Neural cell (in vitro differentiated cells): ENCODE data around the gene ALOX5. TPM values are rescaled to one million over a fixed set of nuclear protein-coding genes. Genes with fewer than 3 reads are reported as not detected.
"Not testable (repeated sequence)": the region's sequence is repeated elsewhere in the genome, so short reads cannot be mapped to it uniquely, and the experiment has no call there.

Experiments
- H2AFZ ChIP-seq: fragments of 200-600, 300-800 bp; sonication (generic), shearing (Covaris generic); 2 replicates; pipeline ENCODE4 v1.6.0; 2014; ENCODE audit warnings: low read depth, mild to moderate bottlenecking, antibody characterized with exemption, low read length, moderate library complexity
- H3F3A ChIP-seq: fragments of 200-600 bp; shearing (Covaris generic); 2 replicates; pipeline ENCODE4 v1.6.1; 2016; ENCODE audit warnings: mild to moderate bottlenecking, moderate library complexity, mixed read lengths, antibody characterized with exemption, low read length; ENCODE audit not compliant: insufficient read depth, poor library complexity, severe bottlenecking
- H3K27ac ChIP-seq: fragments of 200-600, 300-800 bp; sonication (generic), shearing (Covaris generic); 2 replicates; pipeline ENCODE4 v1.5.1; 2014; ENCODE audit warnings: mild to moderate bottlenecking, low read length, moderate library complexity
- H3K27me3 ChIP-seq: fragments of 300-800, 200-600 bp; sonication (generic), shearing (Covaris generic); 2 replicates; pipeline ENCODE4 v1.6.0; 2014; ENCODE audit warnings: mild to moderate bottlenecking, low read depth, low read length, moderate library complexity; ENCODE audit not compliant: insufficient read depth
- H3K36me3 ChIP-seq: fragments of 300-800, 200-600 bp; sonication (generic), shearing (Covaris generic); 2 replicates; pipeline ENCODE4 v1.5.1; 2014; ENCODE audit warnings: mild to moderate bottlenecking, antibody characterized with exemption, low read length, moderate library complexity; ENCODE audit not compliant: insufficient read depth
- H3K4me2 ChIP-seq: fragments of 300-800, 200-600 bp; sonication (generic), shearing (Covaris generic); 2 replicates; pipeline ENCODE4 v1.6.0; 2014; ENCODE audit warnings: mild to moderate bottlenecking, low read length
- H3K4me3 ChIP-seq: fragments of 300-800, 200-600 bp; sonication (generic), shearing (Covaris generic); 2 replicates; pipeline ENCODE4 v1.5.1; 2014; ENCODE audit warnings: mild to moderate bottlenecking, low read length, moderate library complexity
- H3K79me2 ChIP-seq: fragments of 200-600 bp; shearing (Covaris generic); replicated peaks from 2 replicates; pipeline ENCODE4 v1.6.0; 2014; ENCODE audit warnings: mild to moderate bottlenecking, low read length, moderate library complexity; ENCODE audit not compliant: insufficient read depth
- H3K9ac ChIP-seq: fragments of 300-800, 200-600 bp; sonication (generic), shearing (Covaris generic); 2 replicates; pipeline ENCODE4 v1.6.1; 2016; ENCODE audit warnings: mild to moderate bottlenecking, low read length, mixed read lengths
- H3K9me2 ChIP-seq: fragments of 200-600 bp; shearing (Covaris generic); 2 replicates; pipeline ENCODE4 v1.6.1; 2016; ENCODE audit warnings: mild to moderate bottlenecking, low read length, mixed read lengths; ENCODE audit not compliant: insufficient read depth
- H3K9me3 ChIP-seq: fragments of 200-600, 300-800 bp; sonication (generic), shearing (Covaris generic); 2 replicates; pipeline ENCODE4 v1.6.1; 2016; ENCODE audit warnings: mild to moderate bottlenecking, mixed run types, low read length, moderate library complexity, mixed read lengths
- H4K20me1 ChIP-seq: fragments of 200-600 bp; shearing (Covaris generic); 2 replicates; pipeline ENCODE4 v1.6.1; 2016; ENCODE audit warnings: mild to moderate bottlenecking, mixed run types; ENCODE audit not compliant: insufficient read depth
- EP300 ChIP-seq: fragments of 450-650 bp; conservative IDR thresholded peaks from 2 replicates; pipeline ENCODE4 v1.6.1; 2014; ENCODE audit warnings: antibody characterized with exemption, mild to moderate bottlenecking, moderate library complexity; ENCODE audit not compliant: poor library complexity, severe bottlenecking
- EZH2 ChIP-seq: fragments of 200-600, 300-800 bp; shearing (Covaris generic), sonication (generic); IDR thresholded peaks from 2 replicates; pipeline ENCODE4 v1.6.1; 2014; ENCODE audit warnings: antibody characterized with exemption, low read length, borderline replicate concordance, mild to moderate bottlenecking; ENCODE audit not compliant: insufficient read depth, poor library complexity, severe bottlenecking
- MXI1 ChIP-seq: fragments of 450-650 bp; conservative IDR thresholded peaks from 2 replicates; pipeline ENCODE4 v1.6.1; 2014; ENCODE audit warnings: antibody characterized with exemption, mild to moderate bottlenecking; ENCODE audit not compliant: poor library complexity, severe bottlenecking
- POLR2AphosphoS5 ChIP-seq: IDR thresholded peaks from 2 replicates; pipeline ENCODE4 v1.6.1; 2012
- RAD21 ChIP-seq: fragments of 450-650 bp; conservative IDR thresholded peaks from 2 replicates; pipeline ENCODE4 v1.6.1; 2014; ENCODE audit warnings: antibody characterized with exemption, mild to moderate bottlenecking, moderate library complexity
- SMC3 ChIP-seq: fragments of 450-650 bp; conservative IDR thresholded peaks from 2 replicates; pipeline ENCODE4 v1.6.1; 2014; ENCODE audit warnings: antibody characterized with exemption, mild to moderate bottlenecking, moderate library complexity; ENCODE audit not compliant: poor library complexity
- TAF1 ChIP-seq: IDR thresholded peaks from 2 replicates; pipeline ENCODE4 v1.6.1; 2012; ENCODE audit warnings: low read depth
- polyA plus RNA-seq: library from polyadenylated mRNA; depleted of rRNA; stranded (reverse); fragments of >200 nt; gene quantifications from 2 replicates; pipeline ENCODE4 v1.2.3, GENCODE V29; 2014
- TF ChIP-seq, protein P1 (sequence below): fragments of 450-650 bp; IDR thresholded peaks from 2 replicates; pipeline ENCODE4 v1.5.1; 2014; ENCODE audit warnings: antibody characterized with exemption, mild to moderate bottlenecking, moderate library complexity; ENCODE audit not compliant: poor library complexity, severe bottlenecking
- TF ChIP-seq, protein P2 (sequence below): IDR thresholded peaks from 2 replicates; pipeline ENCODE4 v1.6.1; 2012; ENCODE audit warnings: borderline replicate concordance

Gene ALOX5
- polyA plus RNA-seq, 1 donor from 2014 or later = not detected

DNA sequence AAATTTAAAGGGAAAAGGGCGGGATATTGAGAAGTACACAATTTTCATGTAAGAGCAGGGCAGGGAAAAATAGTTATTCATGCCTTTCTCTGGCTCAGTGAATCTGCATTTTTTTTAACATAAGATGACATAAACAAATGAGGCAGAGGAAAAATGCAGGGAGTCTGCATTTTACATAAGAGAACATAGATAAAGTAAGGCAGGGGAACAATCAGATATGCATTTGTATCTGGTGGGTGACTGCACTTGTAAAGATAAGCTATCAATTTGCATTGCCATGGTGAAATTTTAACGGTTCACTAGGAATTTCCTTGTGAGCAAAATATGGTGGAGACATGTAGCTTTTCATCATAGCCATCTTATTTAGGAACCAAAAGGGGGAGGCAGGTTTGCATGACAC is 33.5 kb downstream of the ALOX5 start:
- no peaks in the 10 kb centered on the region for H4K20me1 ChIP-seq
- H3K27me3 ChIP-seq = no peaks in the 10 kb centered on the region
- no peaks in the 10 kb centered on the region for H3F3A ChIP-seq
- no peak overlapping the region for H3K9ac ChIP-seq
- H3K4me3 ChIP-seq = no peak overlapping the region
- TF ChIP-seq POLR2AphosphoS5 (no peak), RAD21 (no peak), EZH2 (no peak), TAF1 (no peak), MXI1 (no peak), SMC3 (no peak), EP300 (no peak)
- TF ChIP-seq, protein P1, sequence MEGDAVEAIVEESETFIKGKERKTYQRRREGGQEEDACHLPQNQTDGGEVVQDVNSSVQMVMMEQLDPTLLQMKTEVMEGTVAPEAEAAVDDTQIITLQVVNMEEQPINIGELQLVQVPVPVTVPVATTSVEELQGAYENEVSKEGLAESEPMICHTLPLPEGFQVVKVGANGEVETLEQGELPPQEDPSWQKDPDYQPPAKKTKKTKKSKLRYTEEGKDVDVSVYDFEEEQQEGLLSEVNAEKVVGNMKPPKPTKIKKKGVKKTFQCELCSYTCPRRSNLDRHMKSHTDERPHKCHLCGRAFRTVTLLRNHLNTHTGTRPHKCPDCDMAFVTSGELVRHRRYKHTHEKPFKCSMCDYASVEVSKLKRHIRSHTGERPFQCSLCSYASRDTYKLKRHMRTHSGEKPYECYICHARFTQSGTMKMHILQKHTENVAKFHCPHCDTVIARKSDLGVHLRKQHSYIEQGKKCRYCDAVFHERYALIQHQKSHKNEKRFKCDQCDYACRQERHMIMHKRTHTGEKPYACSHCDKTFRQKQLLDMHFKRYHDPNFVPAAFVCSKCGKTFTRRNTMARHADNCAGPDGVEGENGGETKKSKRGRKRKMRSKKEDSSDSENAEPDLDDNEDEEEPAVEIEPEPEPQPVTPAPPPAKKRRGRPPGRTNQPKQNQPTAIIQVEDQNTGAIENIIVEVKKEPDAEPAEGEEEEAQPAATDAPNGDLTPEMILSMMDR = no peak
- TF ChIP-seq, protein P2, sequence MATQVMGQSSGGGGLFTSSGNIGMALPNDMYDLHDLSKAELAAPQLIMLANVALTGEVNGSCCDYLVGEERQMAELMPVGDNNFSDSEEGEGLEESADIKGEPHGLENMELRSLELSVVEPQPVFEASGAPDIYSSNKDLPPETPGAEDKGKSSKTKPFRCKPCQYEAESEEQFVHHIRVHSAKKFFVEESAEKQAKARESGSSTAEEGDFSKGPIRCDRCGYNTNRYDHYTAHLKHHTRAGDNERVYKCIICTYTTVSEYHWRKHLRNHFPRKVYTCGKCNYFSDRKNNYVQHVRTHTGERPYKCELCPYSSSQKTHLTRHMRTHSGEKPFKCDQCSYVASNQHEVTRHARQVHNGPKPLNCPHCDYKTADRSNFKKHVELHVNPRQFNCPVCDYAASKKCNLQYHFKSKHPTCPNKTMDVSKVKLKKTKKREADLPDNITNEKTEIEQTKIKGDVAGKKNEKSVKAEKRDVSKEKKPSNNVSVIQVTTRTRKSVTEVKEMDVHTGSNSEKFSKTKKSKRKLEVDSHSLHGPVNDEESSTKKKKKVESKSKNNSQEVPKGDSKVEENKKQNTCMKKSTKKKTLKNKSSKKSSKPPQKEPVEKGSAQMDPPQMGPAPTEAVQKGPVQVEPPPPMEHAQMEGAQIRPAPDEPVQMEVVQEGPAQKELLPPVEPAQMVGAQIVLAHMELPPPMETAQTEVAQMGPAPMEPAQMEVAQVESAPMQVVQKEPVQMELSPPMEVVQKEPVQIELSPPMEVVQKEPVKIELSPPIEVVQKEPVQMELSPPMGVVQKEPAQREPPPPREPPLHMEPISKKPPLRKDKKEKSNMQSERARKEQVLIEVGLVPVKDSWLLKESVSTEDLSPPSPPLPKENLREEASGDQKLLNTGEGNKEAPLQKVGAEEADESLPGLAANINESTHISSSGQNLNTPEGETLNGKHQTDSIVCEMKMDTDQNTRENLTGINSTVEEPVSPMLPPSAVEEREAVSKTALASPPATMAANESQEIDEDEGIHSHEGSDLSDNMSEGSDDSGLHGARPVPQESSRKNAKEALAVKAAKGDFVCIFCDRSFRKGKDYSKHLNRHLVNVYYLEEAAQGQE = no peak
- no peak overlapping the region for H3K27ac ChIP-seq
- no peak overlapping the region for H2AFZ ChIP-seq
- no peak overlapping the region for H3K4me2 ChIP-seq
- H3K36me3 ChIP-seq = no peaks in the 10 kb centered on the region
- no peaks in the 10 kb centered on the region for H3K9me3 ChIP-seq
- H3K9me2 ChIP-seq = no peaks in the 10 kb centered on the region
- H3K79me2 ChIP-seq = no peaks in the 10 kb centered on the region

DNA sequence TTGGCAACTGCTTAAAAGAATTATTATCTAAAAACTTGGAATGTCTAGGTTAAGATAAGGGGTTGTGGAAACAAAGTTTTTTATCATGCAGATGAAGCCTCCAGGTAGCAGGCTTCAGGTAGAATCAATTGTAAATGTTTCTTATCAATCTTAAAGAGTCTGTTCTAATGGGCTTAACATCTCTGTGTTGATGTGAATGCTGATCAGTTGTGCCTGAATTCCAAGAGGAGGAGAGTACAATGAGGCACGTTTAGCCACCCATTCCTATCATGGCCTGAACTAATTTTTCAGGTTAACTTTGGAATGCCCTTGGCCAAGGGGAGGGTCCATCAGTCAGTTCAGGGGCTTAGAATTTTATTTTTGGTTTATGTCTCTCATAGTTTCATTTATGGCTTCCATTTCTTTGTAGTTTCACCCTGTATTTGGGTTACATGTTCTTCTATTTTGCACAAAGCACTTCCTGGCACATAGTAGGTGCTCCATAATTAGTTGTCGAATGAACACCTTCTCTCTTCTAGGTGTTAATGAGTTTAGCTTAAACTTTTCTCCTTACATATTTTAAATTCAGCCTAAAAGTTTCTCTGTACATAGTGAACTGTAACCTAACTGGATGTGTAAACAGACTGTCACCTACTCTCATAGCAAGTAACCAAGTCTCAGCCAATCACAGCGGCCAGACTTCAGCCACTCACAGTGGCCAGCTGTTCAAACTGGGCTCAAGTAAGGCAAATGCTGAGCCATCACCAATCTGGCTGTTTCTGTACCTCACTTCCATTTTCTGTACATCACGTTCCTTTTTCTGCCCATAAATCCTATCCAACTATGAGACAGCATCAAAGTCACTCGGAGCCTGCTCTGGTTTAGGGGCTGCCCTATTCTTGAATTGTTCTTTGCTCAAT is 34.7 kb downstream of the ALOX5 start:
- Histone ChIP-seq H3K4me3 (no peak overlapping the region), H3K4me2 (no peak overlapping the region), H4K20me1 (no peaks in the 10 kb centered on the region), H3K27ac (no peak overlapping the region), H3K9ac (no peak overlapping the region), H3F3A (no peaks in the 10 kb centered on the region), H3K9me3 (no peaks in the 10 kb centered on the region), H2AFZ (no peak overlapping the region), H3K9me2 (no peaks in the 10 kb centered on the region), H3K27me3 (no peaks in the 10 kb centered on the region), H3K36me3 (no peaks in the 10 kb centered on the region), H3K79me2 (no peaks in the 10 kb centered on the region)
- TF ChIP-seq TAF1 (no peak), MXI1 (no peak), POLR2AphosphoS5 (no peak), SMC3 (no peak), EP300 (no peak), EZH2 (no peak), RAD21 (no peak)
- TF ChIP-seq, protein P2 = no peak
- TF ChIP-seq, protein P1 = no peak

DNA sequence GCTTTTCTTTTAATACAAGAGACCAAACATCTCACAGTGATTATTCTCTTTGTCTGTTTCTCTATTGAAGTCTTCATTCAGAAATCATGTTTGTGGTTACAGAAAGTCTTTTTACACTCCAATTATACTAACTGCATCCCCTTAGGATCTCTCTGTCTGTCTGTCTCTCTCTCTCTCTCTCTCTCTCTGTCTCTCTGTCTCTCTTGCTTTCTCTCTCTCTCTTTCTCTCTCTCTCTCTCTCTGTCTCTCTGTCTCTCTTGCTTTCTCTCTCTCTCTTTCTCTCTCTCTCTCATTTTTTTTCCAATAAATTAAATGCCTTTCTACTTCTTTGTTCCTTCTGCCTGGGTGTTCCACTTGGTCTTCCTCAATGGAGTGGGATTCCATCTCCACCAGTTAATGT is 35.3 kb downstream of the ALOX5 start:
- not testable (repeated sequence) for H3K36me3 ChIP-seq, H3K4me3 ChIP-seq, H3K27me3 ChIP-seq, H2AFZ ChIP-seq, H3F3A ChIP-seq, H3K9me2 ChIP-seq, H3K4me2 ChIP-seq, H3K9ac ChIP-seq, H3K27ac ChIP-seq, H3K79me2 ChIP-seq, H3K9me3 ChIP-seq, H4K20me1 ChIP-seq
